ENCODE results near the gene TOP1. TPM values are rescaled to one million over a fixed set of nuclear protein-coding genes. Genes with fewer than 3 reads are reported as not detected.

Gene TOP1
- total and polyA plus RNA-seq, 9 of the 15 experiments (the other 6 are each of a cell fraction or from before 2014, with no cell fraction given), result 26.4 to 127 (median 39.6) TPM

DNA sequence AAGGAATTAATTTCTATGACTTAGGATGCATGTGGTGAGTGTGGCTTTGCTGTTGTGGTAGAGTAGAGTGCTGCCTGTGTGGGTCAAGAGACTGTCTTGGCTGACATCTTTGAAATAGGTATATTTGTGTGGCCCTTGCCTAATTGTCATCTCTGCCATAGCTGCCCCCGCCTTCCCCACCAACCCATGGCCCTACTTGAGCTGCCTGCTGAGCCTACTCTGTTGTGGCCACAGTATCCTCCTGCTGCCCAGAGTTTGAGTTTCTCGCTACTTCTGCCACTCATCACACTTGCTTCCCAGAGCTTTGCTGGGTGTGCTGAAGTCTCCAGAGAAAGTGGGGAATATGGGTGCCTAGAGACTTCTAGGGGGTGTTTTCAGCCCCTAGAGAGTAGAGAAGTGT is 116.7 kb downstream of the TOP1 start:
- intact Hi-C loops (cut with micrococcal nuclease) (no loop called here), in situ Hi-C loops (cut with MboI) (no loop called here)
- ChIA-PET POLR2A (interaction anchor here (0.9 kb wide), 1 partner anchor 715 kb away, joined by 3 read pairs; no protein-coding TSS in a partner anchor), CTCF (ENCODE audit: low intra/inter-chr PET ratio) (no interaction called here)
- Histone ChIP-seq H3K27ac (ENCODE audit: extremely low read depth, low read depth, low read length) (no peak overlapping the region), H3K4me2 (ENCODE audit: insufficient read depth, low read length) (no peak overlapping the region), H3K4me3 (no peak overlapping the region), H3K27me3 (ENCODE audit: control insufficient read depth in 2 of 2, insufficient read depth in 2 of 2, low read length in 2 of 2) (no peaks in the 10 kb centered on the region), H3K4me1 (replicated peaks in 1 of 2; ENCODE audit: control insufficient read depth in 2 of 2, insufficient read depth in 2 of 2, low read length in 2 of 2) (peaks cover 19 to 29% of the 10 kb centered on the region in 2 experiments), H3K9me1 (ENCODE audit: control insufficient read depth, insufficient read depth, low read length) (peaks cover 8% of the 10 kb centered on the region), H3K36me3 (ENCODE audit: control insufficient read depth, insufficient read depth, low read length) (peaks cover 11% of the 10 kb centered on the region; the same call in 2 of the 3 replicates), H4K20me1 (replicated peaks; ENCODE audit: control insufficient read depth, insufficient read depth, low read length) (peaks cover 32% of the 10 kb centered on the region), H3K9ac (ENCODE audit: insufficient read depth in 1 of 2, low read depth in 2 of 2, low read length in 2 of 2) (0 out of 4 replicates have a peak overlapping the region, but pooled peaks of 1 of the 2 experiments have one; percentile 31), H3K79me2 (ENCODE audit: control insufficient read depth, insufficient read depth, low read length) (peaks cover 79% of the 10 kb centered on the region), H3K9me3 (replicated peaks; ENCODE audit: control insufficient read depth, insufficient read depth, low read depth, low read length) (no peaks in the 10 kb centered on the region), H2AFZ (ENCODE audit: low read depth, low read length) (no peak overlapping the region)
- no TSS peak for BruUV-seq (replicated peaks)
- WGBS (ENCODE audit: insufficient coverage, low coverage, missing lambda C conversion rate), result 94% methylated on average over 2 of the region's 2 CpGs
- TF ChIP-seq MYBL2 (IDR thresholded peaks at IDR 0.05; ENCODE audit: low read depth), result no peak
- no peak for TF ChIP-seq MYBL2 (CRISPR knock-in tag; IDR thresholded peaks at IDR 0.05; ENCODE audit: borderline replicate concordance)
- TF ChIP-seq, protein P1, sequence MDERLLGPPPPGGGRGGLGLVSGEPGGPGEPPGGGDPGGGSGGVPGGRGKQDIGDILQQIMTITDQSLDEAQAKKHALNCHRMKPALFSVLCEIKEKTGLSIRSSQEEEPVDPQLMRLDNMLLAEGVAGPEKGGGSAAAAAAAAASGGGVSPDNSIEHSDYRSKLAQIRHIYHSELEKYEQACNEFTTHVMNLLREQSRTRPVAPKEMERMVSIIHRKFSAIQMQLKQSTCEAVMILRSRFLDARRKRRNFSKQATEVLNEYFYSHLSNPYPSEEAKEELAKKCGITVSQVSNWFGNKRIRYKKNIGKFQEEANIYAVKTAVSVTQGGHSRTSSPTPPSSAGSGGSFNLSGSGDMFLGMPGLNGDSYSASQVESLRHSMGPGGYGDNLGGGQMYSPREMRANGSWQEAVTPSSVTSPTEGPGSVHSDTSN (CRISPR knock-in tag; IDR thresholded peaks at IDR 0.05; ENCODE audit: low read depth), result no peak
- TF ChIP-seq, protein P1 (tag; conservative IDR thresholded peaks at IDR 0.05; ENCODE audit: low read depth), result no peak
- TF ChIP-seq CCNT2 (IDR thresholded peaks at IDR 0.05; ENCODE audit: borderline replicate concordance, extremely low read depth, insufficient read length, low read depth, low read length), result no peak
- no peak for TF ChIP-seq NELFE (IDR thresholded peaks at IDR 0.05; ENCODE audit: insufficient read depth, insufficient read length)
- no peak for TF ChIP-seq ZBTB1 (CRISPR knock-in tag; IDR thresholded peaks at IDR 0.05; ENCODE audit: borderline replicate concordance, low read depth)
- TF ChIP-seq GATAD2A (IDR thresholded peaks at IDR 0.05), result no peak
- no peak for TF ChIP-seq EP400 (IDR thresholded peaks at IDR 0.05)
- TF ChIP-seq BHLHE40 (IDR thresholded peaks at IDR 0.05; ENCODE audit: low read length), result no peak
- TF ChIP-seq KAT7 (CRISPR knock-in tag; IDR thresholded peaks at IDR 0.05; ENCODE audit: borderline replicate concordance), result no peak
- TF ChIP-seq TEAD4 (IDR thresholded peaks at IDR 0.05; ENCODE audit: low read length), result no peak
- no peak for TF ChIP-seq TEAD4 (CRISPR knock-in tag; IDR thresholded peaks at IDR 0.05; ENCODE audit: borderline replicate concordance)
- no peak for TF ChIP-seq ZNF217 (CRISPR knock-in tag; IDR thresholded peaks at IDR 0.05)
- TF ChIP-seq ASH1L (IDR thresholded peaks at IDR 0.05; ENCODE audit: borderline replicate concordance, low read depth, partially characterized antibody), result no peak
- TF ChIP-seq GATA2 (CRISPR knock-in tag; IDR thresholded peaks at IDR 0.05), result no peak
- no peak for TF ChIP-seq ETV1 (tag; conservative IDR thresholded peaks at IDR 0.05; ENCODE audit: low read depth)
- no peak for TF ChIP-seq XRCC3 (IDR thresholded peaks at IDR 0.05)
- ATAC-seq (no peak), DNase-seq (ENCODE audit: extremely low read depth in 1 of 4, low spot score in 3 of 4) (no peak), FAIRE-seq (no peak)
